Lung (tissue), 12 donors: ENCODE data around the gene KPNA6. TPM values are rescaled to one million over a fixed set of nuclear protein-coding genes. Genes with fewer than 3 reads are reported as not detected.

ENCODE experiments used
- ATAC-seq: fragments of 200-7000 bp; cut with Tn5 transposase; one replicate; pipeline ENCODE4 v1.9.1; 2020; ENCODE audit warnings: moderate number of reproducible peaks; ENCODE audit not compliant: insufficient read depth, low FRiP score
- DNase-seq, 3 donors: peaks; one replicate each; pipeline ENCODE4 v3.0.0-alpha.2; 2013 to 2017
- H3K27ac ChIP-seq, 2 donors: one replicate each; pipeline ENCODE4 v1.5.1; 2013; ENCODE audit warnings: mild to moderate bottlenecking in 2 of 2, moderate library complexity in 2 of 2, control low read depth in 1 of 2, inconsistent platforms in 1 of 2, low read depth in 1 of 2, low read length in 1 of 2
- H3K27me3 ChIP-seq, 3 donors: one replicate each; pipeline ENCODE4 v1.5.1; 2013; ENCODE audit warnings: low read length in 2 of 3; ENCODE audit not compliant: control insufficient read depth in 3 of 3, insufficient read depth in 3 of 3
- H3K36me3 ChIP-seq, 4 donors: one replicate each; pipeline ENCODE4 v1.5.1; 2013; ENCODE audit warnings: low read length in 4 of 4, mild to moderate bottlenecking in 1 of 4, moderate library complexity in 1 of 4; ENCODE audit not compliant: control insufficient read depth in 4 of 4, insufficient read depth in 4 of 4
- H3K4me1 ChIP-seq, 5 donors: one replicate each; pipeline ENCODE4 v1.5.1; 2013; ENCODE audit warnings: low read length in 5 of 5, mild to moderate bottlenecking in 2 of 5, moderate library complexity in 1 of 5; ENCODE audit not compliant: control insufficient read depth in 5 of 5, insufficient read depth in 5 of 5
- H3K4me3 ChIP-seq: one replicate; pipeline ENCODE4 v1.5.1; 2013; ENCODE audit warnings: mild to moderate bottlenecking, control low read depth, moderate library complexity
- H3K9ac ChIP-seq, 2 donors: one replicate each; pipeline ENCODE4 v1.5.1; 2013; ENCODE audit warnings: low read length in 2 of 2, control low read depth in 1 of 2; ENCODE audit not compliant: insufficient read depth in 1 of 2
- H3K9me3 ChIP-seq, 4 donors: one replicate each; pipeline ENCODE4 v1.5.1; 2013; ENCODE audit warnings: low read length in 3 of 4, mild to moderate bottlenecking in 1 of 4, moderate library complexity in 1 of 4; ENCODE audit not compliant: control insufficient read depth in 4 of 4, insufficient read depth in 3 of 4
- CTCF ChIP-seq: IDR thresholded peaks from 2 replicates; pipeline ENCODE4 v1.5.1; 2012; ENCODE audit warnings: mild to moderate bottlenecking; ENCODE audit errors: control extremely low read depth, extremely low read depth
- WGBS, 2 donors: extraction: QIAGEN DNeasy Blood & Tissue Kit; methylation state at CpG; one replicate each; pipeline ENCODE4 v1.1.7; 2013; 5-methylcytosine and 5-hydroxymethylcytosine counted together
- polyA plus RNA-seq, 2 donors: library from polyadenylated mRNA; stranded (reverse); fragments of 200-250 nt; gene quantifications; one replicate each; pipeline ENCODE4 v1.2.1, GENCODE V29; 2013
- total RNA-seq, 2 donors: library from RNA; depleted of rRNA in 1 of 2; stranded (reverse); fragments of >200 nt in 1 of 2; gene quantifications; one replicate each; pipeline ENCODE4 v1.2.1, GENCODE V29; 2014 to 2021
- donor health status: control.
- donor health status: control.
- donor health status: Bipolar disorder and iron deficiency.
- donor health status: healthy.
- donor health status: DM: yes; HTN: yes; CAD: no.

Gene KPNA6
- total and polyA plus RNA-seq, 4 donors = 7.9 to 54.0 (median 23.2) TPM

DNA sequence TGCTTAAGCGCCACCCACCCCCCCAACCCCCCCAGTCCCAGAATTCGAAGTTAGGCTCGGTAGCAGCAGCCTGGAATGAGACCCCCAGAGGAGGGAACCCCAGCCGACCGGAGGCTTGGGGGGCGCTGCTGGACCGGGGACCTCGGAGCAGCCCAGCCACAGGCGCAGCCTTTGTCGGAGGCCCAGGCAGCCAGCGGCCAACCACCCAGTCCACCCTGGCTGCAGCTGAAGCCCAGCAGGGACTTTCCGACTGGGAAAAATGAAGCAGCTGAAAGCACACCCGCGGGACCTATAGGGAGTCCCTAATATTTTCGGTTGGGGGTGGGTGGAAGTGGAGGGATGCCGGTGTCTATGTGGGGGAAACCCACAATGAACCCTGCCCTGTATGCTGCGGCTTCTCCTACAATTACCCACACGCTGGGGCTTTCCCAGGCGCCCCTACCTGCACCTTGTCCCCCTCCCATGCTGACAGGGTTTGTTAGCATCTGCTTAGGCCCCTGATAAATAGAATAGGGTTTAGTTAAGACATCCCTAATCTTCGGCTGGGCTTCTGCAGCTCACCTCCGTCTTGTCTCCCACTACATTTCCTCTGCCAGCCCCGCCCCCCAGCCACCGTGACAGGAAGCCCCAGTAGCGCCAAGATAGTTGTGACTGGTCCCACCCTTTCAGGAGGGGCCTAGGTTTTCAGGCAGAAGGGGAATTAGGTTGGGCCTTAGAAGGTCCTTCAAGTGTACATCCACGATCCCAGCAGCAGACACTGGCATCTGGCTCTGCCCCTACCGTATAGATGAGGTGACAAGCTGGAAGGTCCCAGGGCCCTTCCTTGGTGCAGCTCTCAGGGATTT is 93.4 kb downstream of the KPNA6 start:
- TF ChIP-seq CTCF = no peak
- no peaks in the 10 kb centered on the region for H3K9me3 ChIP-seq
- ATAC-seq (no peak), DNase-seq (peak; percentile 77 to 84 (median 81))
- peak overlapping the region; percentile 19 for H3K4me3 ChIP-seq
- no peaks in the 10 kb centered on the region for H3K27me3 ChIP-seq
- H3K9ac ChIP-seq = peak overlapping the region; percentile 20 to 86
- 2 to 3% methylated on average over 26 of the region's 26 CpGs for WGBS, 2 donors
- H3K27ac ChIP-seq = peak overlapping the region; percentile 55 to 86
- H3K36me3 ChIP-seq = peaks cover 0 to 11% (median 8%) of the 10 kb centered on the region in 4 donors
- peaks cover 8 to 23% (median 12%) of the 10 kb centered on the region in 5 donors for H3K4me1 ChIP-seq

GRCh38 chr1:32204943-32205361 is 97.1 kb downstream of the KPNA6 start:
- peak in 1 of 3 donors; percentile 25 for DNase-seq
- Histone ChIP-seq H3K27ac (peak overlapping the region in 1 of 2 donors; percentile 1), H3K4me3 (peak overlapping the region; percentile 43), H3K9me3 (no peaks in the 10 kb centered on the region), H3K27me3 (no peaks in the 10 kb centered on the region), H3K9ac (peak overlapping the region; percentile 71 to 95), H3K36me3 (no peaks in the 10 kb centered on the region), H3K4me1 (peaks cover 9 to 21% (median 11%) of the 10 kb centered on the region in 5 donors)
- ATAC-seq = no peak
- 38 to 63% methylated on average over 26 of the region's 26 CpGs for WGBS, 2 donors
- TF ChIP-seq CTCF = no peak

- 2 to 3% methylated on average over 76 to 77 of the region's 77 CpGs for WGBS, 2 donors
- TF ChIP-seq CTCF = no peak
Measured at GRCh38 chr1:32205401-32206370, 97.8 kb downstream of the KPNA6 start, which contains the start of gene IQCC. IQCC (plus strand) TSS chr1:32205671; CDS start chr1:32205682, 11 bp downstream.

More at GRCh38 chr1:32205401-32206370, 97.8 kb downstream of the KPNA6 start, which contains the start of gene IQCC:
- Histone ChIP-seq H3K4me1 (peaks cover 7 to 19% (median 11%) of the 10 kb centered on the region in 5 donors), H3K36me3 (no peaks in the 10 kb centered on the region), H3K9me3 (no peaks in the 10 kb centered on the region), H3K27ac (peak within 1 kb of the TSS in 1 of 2 donors; percentile 1), H3K27me3 (no peaks in the 10 kb centered on the region), H3K4me3 (peak within 1 kb of the TSS; percentile 43), H3K9ac (peak within 1 kb of the TSS; percentile 88 to 95)
- DNase-seq = peak; percentile 91 to 93 (median 92)
- peak; percentile 85 for ATAC-seq
